Kidney epithelial cell (primary cell): ENCODE measurements around the gene SGTA. TPM values are rescaled to one million over a fixed set of nuclear protein-coding genes. Genes with fewer than 3 reads are reported as not detected.

Experiments
- DNase-seq: peaks from one replicate; pipeline ENCODE4 v3.0.0-alpha.2; 2010; ENCODE audit warnings: low read depth
- H3K27me3 ChIP-seq: 2 replicates; pipeline ENCODE4 v1.6.0; 2011; ENCODE audit warnings: low read length; ENCODE audit not compliant: control insufficient read depth, insufficient read depth
- H3K36me3 ChIP-seq: 2 replicates; pipeline ENCODE4 v1.5.1; 2011; ENCODE audit warnings: low read length; ENCODE audit not compliant: control insufficient read depth, insufficient read depth
- H3K4me3 ChIP-seq: 2 replicates; pipeline ENCODE4 v1.5.1; 2011; ENCODE audit warnings: low read depth, mild to moderate bottlenecking, control low read depth, low read length
- CTCF ChIP-seq: IDR thresholded peaks from 2 replicates; pipeline ENCODE4 v1.5.1; 2011; ENCODE audit warnings: mild to moderate bottlenecking, moderate library complexity, low read length, control low read depth, inconsistent platforms; ENCODE audit not compliant: insufficient read depth, poor library complexity, severe bottlenecking
- total RNA-seq: library from RNA; depleted of rRNA; stranded (reverse); fragments of >200 nt; gene quantifications from 2 replicates; pipeline ENCODE4 v1.2.3, GENCODE V29; 2015

Gene SGTA
- total RNA-seq, 1 donor from 2014 or later, result 70.7 TPM

- no peak for TF ChIP-seq CTCF
- H3K36me3 ChIP-seq, result no peaks in the 10 kb centered on the region
- no peaks in the 10 kb centered on the region for H3K27me3 ChIP-seq
- DNase-seq, result no peak
- no peak overlapping the region for H3K4me3 ChIP-seq
Measured at GRCh38 chr19:2811221-2811722, 28.2 kb upstream of the SGTA start.

GRCh38 chr19:2810141-2811091 is 27.3 kb upstream of the SGTA start:
- Histone ChIP-seq H3K36me3 (no peaks in the 10 kb centered on the region), H3K4me3 (no peak overlapping the region), H3K27me3 (no peaks in the 10 kb centered on the region)
- no peak for DNase-seq
- no peak for TF ChIP-seq CTCF

GRCh38 chr19:2809387-2810140 is 26.5 kb upstream of the SGTA start:
- no peak overlapping the region for H3K4me3 ChIP-seq
- no peaks in the 10 kb centered on the region for H3K27me3 ChIP-seq
- DNase-seq, result no peak
- no peaks in the 10 kb centered on the region for H3K36me3 ChIP-seq
- TF ChIP-seq CTCF, result no peak

GRCh38 chr19:2808129-2808941 is 25.3 kb upstream of the SGTA start:
- no peak for TF ChIP-seq CTCF
- no peak overlapping the region for H3K4me3 ChIP-seq
- no peak for DNase-seq
- H3K27me3 ChIP-seq, result no peaks in the 10 kb centered on the region
- no peaks in the 10 kb centered on the region for H3K36me3 ChIP-seq

- Histone ChIP-seq H3K36me3 (no peaks in the 10 kb centered on the region), H3K27me3 (no peaks in the 10 kb centered on the region), H3K4me3 (no peak overlapping the region)
- DNase-seq, result no peak
- TF ChIP-seq CTCF, result no peak
Measured at GRCh38 chr19:2807379-2808128, 24.5 kb upstream of the SGTA start.
